Caco-2 (cell line): ENCODE measurements around the gene PARP9. TPM values are rescaled to one million over a fixed set of nuclear protein-coding genes. Genes with fewer than 3 reads are reported as not detected.

Experiments used
- BruUV-seq: library from RNA; stranded (reverse); fragments of 400-500 nt; replicated peaks from 2 replicates; lab custom pipeline; 2021; lab: Mats Ljungman, UMichigan
- CTCF ChIA-PET: fragments of 300-600 bp; sonication (Branson Sonifier 250); formaldehyde crosslinking; loops from one replicate; lab custom pipeline; 2022; ENCODE audit warnings: antibody characterized with exemption; lab: Charles Lee
- POLR2A ChIA-PET: fragments of 300-600 bp; sonication (Branson Sonifier 250); formaldehyde crosslinking; loops from one replicate; lab custom pipeline; 2022; ENCODE audit warnings: antibody characterized with exemption; lab: Charles Lee
- DNase-seq, 2 experiments: peaks; one replicate each; pipeline versions ENCODE4 v3.0.0 to v3.0.0-alpha.2; 2020 to 2022
- H3K27me3 ChIP-seq: replicated peaks from 2 replicates; pipeline ENCODE4 v1.6.0; 2011; ENCODE audit warnings: low read length; ENCODE audit not compliant: control insufficient read depth, insufficient read depth
- H3K36me3 ChIP-seq: 2 replicates; pipeline ENCODE4 v1.5.1; 2011; ENCODE audit warnings: low read length; ENCODE audit not compliant: control insufficient read depth, insufficient read depth
- H3K4me1 ChIP-seq: fragments of 250-450 bp; sonication (Bioruptor Pico); 2 replicates; pipeline ENCODE4 v1.5.1; 2020; ENCODE audit warnings: mild to moderate bottlenecking
- H3K4me3 ChIP-seq: 2 replicates; pipeline ENCODE4 v1.5.1; 2011; ENCODE audit warnings: low read depth, mild to moderate bottlenecking, control low read depth, low read length
- H3K9me3 ChIP-seq: fragments of 250-450 bp; sonication (Bioruptor Pico); 2 replicates; pipeline ENCODE4 v1.5.1; 2020; ENCODE audit warnings: mild to moderate bottlenecking, moderate library complexity
- H3K27ac Mint-ChIP-seq: one replicate; pipeline ENCODE4 v1.8.0; 2022; ENCODE audit warnings: mixed read lengths; ENCODE audit not compliant: unreplicated experiment
- H3K27me3 Mint-ChIP-seq: one replicate; pipeline ENCODE4 v1.8.0; 2022; ENCODE audit warnings: mixed read lengths; ENCODE audit not compliant: insufficient read depth, unreplicated experiment
- H3K36me3 Mint-ChIP-seq: one replicate; pipeline ENCODE4 v1.8.0; 2022; ENCODE audit warnings: mild to moderate bottlenecking, mixed read lengths; ENCODE audit not compliant: insufficient read depth, unreplicated experiment
- H3K4me1 Mint-ChIP-seq: one replicate; pipeline ENCODE4 v1.8.0; 2022; ENCODE audit warnings: low read depth, mixed read lengths; ENCODE audit not compliant: unreplicated experiment
- H3K4me3 Mint-ChIP-seq: one replicate; pipeline ENCODE4 v1.8.0; 2022; ENCODE audit warnings: mild to moderate bottlenecking, moderate library complexity, mixed read lengths; ENCODE audit not compliant: unreplicated experiment
- H3K9me3 Mint-ChIP-seq: one replicate; pipeline ENCODE4 v1.8.0; 2022; ENCODE audit warnings: mixed read lengths; ENCODE audit not compliant: unreplicated experiment
- CTCF ChIP-seq, 2 experiments: fragments of 200-600 bp in 1 of 2; IDR thresholded peaks; 1 replicate in 1 of 2; 2 replicates in 1 of 2; pipeline versions ENCODE4 v1.5.1 to v1.8.0; 2011 to 2022; ENCODE audit warnings: antibody characterized with exemption in 1 of 2, control low read depth in 1 of 2, inconsistent platforms in 1 of 2, low read depth in 1 of 2, low read length in 1 of 2, mild to moderate bottlenecking in 1 of 2, moderate library complexity in 1 of 2; ENCODE audit not compliant: insufficient read depth in 1 of 2, severe bottlenecking in 1 of 2, unreplicated experiment in 1 of 2
- intact Hi-C: fragments of 100-400 bp; cut with micrococcal nuclease; formaldehyde crosslinking; loops from one replicate; pipeline ENCODE4 v1.10.0; 2022; ENCODE audit not compliant: unreplicated experiment
- total RNA-seq: library from RNA; stranded (reverse); gene quantifications from 2 replicates; pipeline ENCODE4 v1.2.3, GENCODE V29; 2022

PARP9 gene
- total RNA-seq, 1 experiment from 2014 or later, result 15.8 TPM

- ChIA-PET CTCF (no interaction called here), POLR2A (no interaction called here)
- Histone ChIP-seq H3K9me3 (no peaks in the 10 kb centered on the region), H3K4me3 (no peak overlapping the region), H3K36me3 (no peaks in the 10 kb centered on the region), H3K4me1 (no peaks in the 10 kb centered on the region), H3K27me3 (no peaks in the 10 kb centered on the region)
- Mint-ChIP-seq H3K4me1 (no peaks in the 10 kb centered on the region), H3K27me3 (no peaks in the 10 kb centered on the region), H3K27ac (no peak overlapping the region), H3K9me3 (no peaks in the 10 kb centered on the region), H3K36me3 (peaks cover 13% of the 10 kb centered on the region), H3K4me3 (no peak overlapping the region)
- TF ChIP-seq CTCF (IDR thresholded peaks at IDR 0.05; ENCODE audit: insufficient read depth in 1 of 2, low read depth in 1 of 2, low read length in 1 of 2, severe bottlenecking in 1 of 2, unreplicated experiment in 1 of 2), result no peak
- BruUV-seq, result no TSS peak
- DNase-seq, result no peak
- intact Hi-C loops, result no loop called here
Measured at GRCh38 chr3:122548076-122548475, 16.0 kb downstream of the PARP9 start.

GRCh38 chr3:122546151-122546550 lies 17.9 kb downstream of the PARP9 start:
- Histone ChIP-seq H3K36me3 (no peaks in the 10 kb centered on the region), H3K27me3 (no peaks in the 10 kb centered on the region), H3K9me3 (no peaks in the 10 kb centered on the region), H3K4me1 (no peaks in the 10 kb centered on the region), H3K4me3 (no peak overlapping the region)
- intact Hi-C loops, result no loop called here
- CTCF ChIA-PET, result interaction anchor here (0.7 kb wide), 1 partner anchor 86 kb away, joined by 3 read pairs; no protein-coding TSS in a partner anchor
- Mint-ChIP-seq H3K36me3 (peaks cover 13% of the 10 kb centered on the region), H3K9me3 (no peaks in the 10 kb centered on the region), H3K4me1 (no peaks in the 10 kb centered on the region), H3K27ac (no peak overlapping the region), H3K27me3 (no peaks in the 10 kb centered on the region), H3K4me3 (no peak overlapping the region)
- no TSS peak for BruUV-seq
- POLR2A ChIA-PET, result no interaction called here
- TF ChIP-seq CTCF (IDR thresholded peaks at IDR 0.05; ENCODE audit: insufficient read depth in 1 of 2, low read depth in 1 of 2, low read length in 1 of 2, severe bottlenecking in 1 of 2, unreplicated experiment in 1 of 2), result no peak
- DNase-seq, result no peak

- TF ChIP-seq CTCF (IDR thresholded peaks at IDR 0.05; ENCODE audit: insufficient read depth in 1 of 2, low read depth in 1 of 2, low read length in 1 of 2, severe bottlenecking in 1 of 2, unreplicated experiment in 1 of 2), result no peak
- no peak overlapping the region for H3K4me3 ChIP-seq
- Mint-ChIP-seq H3K9me3 (no peaks in the 10 kb centered on the region), H3K27ac (no peak overlapping the region), H3K4me3 (no peak overlapping the region), H3K27me3 (no peaks in the 10 kb centered on the region), H3K4me1 (no peaks in the 10 kb centered on the region), H3K36me3 (peaks cover 11% of the 10 kb centered on the region)
- H3K9me3 ChIP-seq, result no peaks in the 10 kb centered on the region
- ChIA-PET CTCF (no interaction called here), POLR2A (no interaction called here)
- no peaks in the 10 kb centered on the region for H3K27me3 ChIP-seq
- H3K4me1 ChIP-seq, result no peaks in the 10 kb centered on the region; the same call in 1 of the 2 replicates
- intact Hi-C loops, result no loop called here
- DNase-seq, result no peak
- BruUV-seq, result no TSS peak
- no peaks in the 10 kb centered on the region for H3K36me3 ChIP-seq
Measured at GRCh38 chr3:122538956-122539490, 25.1 kb downstream of the PARP9 start.
